GM20000 (cell line): ENCODE data around the gene PANK4.

Experiments used
- DNase-seq: peaks from one replicate; pipeline ENCODE4 v3.0.0; 2012; ENCODE audit warnings: low spot score
- CTCF ChIP-seq: IDR thresholded peaks from 2 replicates; pipeline ENCODE4 v1.5.1; 2012; ENCODE audit warnings: mild to moderate bottlenecking, control low read depth; ENCODE audit errors: extremely low read depth, missing control alignments

PANK4 gene

DNA sequence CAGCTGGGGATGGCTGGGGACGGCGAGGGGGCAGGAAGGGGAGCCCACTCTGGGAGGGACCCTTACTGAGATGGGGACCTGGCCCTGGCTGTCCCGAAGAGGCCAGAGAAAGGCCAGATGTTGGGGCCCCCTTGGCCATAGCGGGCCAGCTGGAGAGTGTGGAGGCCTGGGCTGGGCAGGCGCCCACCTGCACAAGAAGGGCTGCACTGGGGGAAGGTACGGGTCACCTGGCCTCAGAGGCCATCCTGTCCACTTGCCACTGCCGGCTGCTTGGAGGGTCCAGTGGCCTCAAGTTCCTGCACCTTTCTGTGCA is 55.3 kb downstream of the PANK4 start:
- no peak for TF ChIP-seq CTCF
- DNase-seq = no peak

- no peak for TF ChIP-seq CTCF
- DNase-seq = no peak
Measured at GRCh38 chr1:2470290-2471158, 55.9 kb downstream of the PANK4 start.

DNA sequence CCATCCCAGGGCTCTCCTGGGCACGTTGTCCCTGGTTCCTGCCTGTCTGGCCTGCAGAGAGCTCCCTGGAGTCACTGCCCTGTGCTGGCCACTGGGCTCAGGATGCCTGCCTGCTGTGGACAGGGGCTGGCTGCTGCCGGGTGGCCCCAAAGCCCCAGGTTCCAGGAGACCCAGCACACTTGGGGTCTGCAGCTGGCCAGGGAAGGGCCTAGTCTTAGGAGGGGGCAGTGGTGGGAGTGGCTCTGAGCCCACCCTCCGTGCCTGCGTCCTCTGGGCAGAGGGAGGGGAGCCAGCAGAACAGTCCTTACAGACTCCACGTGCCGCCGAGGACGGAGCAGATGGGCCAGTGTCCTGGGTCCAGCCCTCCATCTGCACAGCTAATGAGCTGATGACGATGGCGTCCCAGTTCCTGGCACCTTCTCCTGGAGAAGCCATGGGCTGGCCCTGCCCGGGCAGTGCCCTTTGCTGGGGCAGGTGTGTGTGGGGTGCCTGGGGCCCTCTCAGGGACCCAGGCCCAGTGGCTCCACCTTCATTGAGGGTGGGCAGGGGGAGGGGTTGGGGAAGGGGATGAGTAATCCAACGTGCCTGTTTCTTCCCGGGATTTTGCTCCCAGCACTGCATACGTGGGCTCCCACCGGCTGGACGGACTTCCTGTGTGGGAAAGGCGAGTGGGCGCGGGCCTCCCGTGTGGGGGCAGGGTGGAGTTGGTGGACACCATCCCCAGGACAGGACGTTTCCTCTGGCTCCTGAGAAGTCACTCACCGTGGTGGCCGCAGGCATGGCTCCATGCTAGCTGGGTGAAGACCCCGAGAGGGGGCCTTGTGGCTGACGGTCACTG is 57.1 kb downstream of the PANK4 start:
- TF ChIP-seq CTCF = no peak
- DNase-seq = no peak

- TF ChIP-seq CTCF = no peak
- peak; percentile 54 for DNase-seq
Measured at GRCh38 chr1:2468540-2468939, 57.9 kb downstream of the PANK4 start.

DNA sequence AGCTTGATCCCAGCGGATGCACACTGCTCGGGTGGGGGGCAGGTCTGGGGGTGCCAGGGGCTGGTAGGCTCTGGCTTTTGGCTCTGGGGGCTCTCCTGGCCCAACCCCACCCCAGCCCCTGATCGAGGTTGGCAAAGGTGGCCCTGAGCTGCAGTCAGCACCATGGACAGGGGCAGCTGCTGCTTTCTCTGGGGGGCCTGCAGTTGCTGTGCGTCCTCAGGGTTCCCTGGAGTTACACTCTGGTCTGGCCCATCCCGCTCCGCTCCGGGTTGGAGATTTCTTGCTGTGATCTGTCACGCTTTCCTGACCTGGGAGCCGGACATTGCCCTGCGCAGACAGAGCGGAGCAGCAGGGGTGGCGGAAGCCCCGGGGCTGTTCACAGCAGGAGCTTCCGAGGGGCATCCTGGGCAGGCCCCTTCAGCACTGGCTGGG is 58.3 kb downstream of the PANK4 start:
- peak; percentile 69 for DNase-seq

DNA sequence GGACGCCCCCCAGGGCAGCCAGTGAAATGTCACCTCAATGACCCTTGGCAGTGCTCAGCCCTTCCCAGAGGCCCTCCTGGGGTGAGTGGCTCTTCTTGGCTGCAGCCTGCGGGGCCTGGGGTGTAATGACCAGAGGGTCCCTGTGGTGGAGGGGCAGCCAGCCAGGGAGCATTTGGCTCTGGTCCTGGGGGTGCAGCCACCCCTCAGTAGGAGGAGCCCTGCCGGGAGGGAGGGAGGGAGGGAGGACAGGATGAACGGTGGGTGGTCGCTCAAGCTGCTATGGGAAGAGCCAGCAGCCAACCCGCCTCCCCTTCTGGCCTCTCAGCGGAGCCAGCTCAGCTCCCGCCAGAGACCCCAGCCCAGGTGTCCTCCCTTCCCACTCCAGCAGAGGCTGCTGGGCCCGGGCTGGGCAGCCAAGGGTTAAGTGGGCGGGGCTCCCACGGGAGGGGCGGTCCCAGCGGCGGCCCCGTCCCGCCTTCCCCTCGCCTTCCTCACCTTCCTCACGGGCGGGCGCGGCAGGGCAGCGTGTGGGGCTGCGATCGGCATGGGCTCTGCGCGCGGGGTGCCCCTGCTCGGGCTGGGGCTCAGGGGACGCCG is 59.3 kb downstream of the PANK4 start:
- TF ChIP-seq CTCF = no peak
- DNase-seq = peak; percentile 62

More for the DNA sequence above, 58.3 kb downstream of the PANK4 start:
- TF ChIP-seq CTCF = no peak

GRCh38 chr1:2466270-2466665 is 60.1 kb downstream of the PANK4 start:
- TF ChIP-seq CTCF = no peak
- DNase-seq = no peak
